Neural cell (in vitro differentiated cells): Measurements from ENCODE around the gene ADAM10. TPM values are rescaled to one million over a fixed set of nuclear protein-coding genes. Genes with fewer than 3 reads are reported as not detected.

Experiments
- H2AFZ ChIP-seq: fragments of 200-600, 300-800 bp; sonication (generic), shearing (Covaris generic); 2 replicates; pipeline ENCODE4 v1.6.0; 2014; ENCODE audit warnings: low read depth, mild to moderate bottlenecking, antibody characterized with exemption, low read length, moderate library complexity
- H3F3A ChIP-seq: fragments of 200-600 bp; shearing (Covaris generic); 2 replicates; pipeline ENCODE4 v1.6.1; 2016; ENCODE audit warnings: mild to moderate bottlenecking, moderate library complexity, mixed read lengths, antibody characterized with exemption, low read length; ENCODE audit not compliant: insufficient read depth, poor library complexity, severe bottlenecking
- H3K27ac ChIP-seq: fragments of 200-600, 300-800 bp; sonication (generic), shearing (Covaris generic); 2 replicates; pipeline ENCODE4 v1.5.1; 2014; ENCODE audit warnings: mild to moderate bottlenecking, low read length, moderate library complexity
- H3K27me3 ChIP-seq: fragments of 300-800, 200-600 bp; sonication (generic), shearing (Covaris generic); 2 replicates; pipeline ENCODE4 v1.6.0; 2014; ENCODE audit warnings: mild to moderate bottlenecking, low read depth, low read length, moderate library complexity; ENCODE audit not compliant: insufficient read depth
- H3K36me3 ChIP-seq: fragments of 300-800, 200-600 bp; sonication (generic), shearing (Covaris generic); 2 replicates; pipeline ENCODE4 v1.5.1; 2014; ENCODE audit warnings: mild to moderate bottlenecking, antibody characterized with exemption, low read length, moderate library complexity; ENCODE audit not compliant: insufficient read depth
- H3K4me2 ChIP-seq: fragments of 300-800, 200-600 bp; sonication (generic), shearing (Covaris generic); 2 replicates; pipeline ENCODE4 v1.6.0; 2014; ENCODE audit warnings: mild to moderate bottlenecking, low read length
- H3K4me3 ChIP-seq: fragments of 300-800, 200-600 bp; sonication (generic), shearing (Covaris generic); 2 replicates; pipeline ENCODE4 v1.5.1; 2014; ENCODE audit warnings: mild to moderate bottlenecking, low read length, moderate library complexity
- H3K79me2 ChIP-seq: fragments of 200-600 bp; shearing (Covaris generic); replicated peaks from 2 replicates; pipeline ENCODE4 v1.6.0; 2014; ENCODE audit warnings: mild to moderate bottlenecking, low read length, moderate library complexity; ENCODE audit not compliant: insufficient read depth
- H3K9ac ChIP-seq: fragments of 300-800, 200-600 bp; sonication (generic), shearing (Covaris generic); 2 replicates; pipeline ENCODE4 v1.6.1; 2016; ENCODE audit warnings: mild to moderate bottlenecking, low read length, mixed read lengths
- H3K9me2 ChIP-seq: fragments of 200-600 bp; shearing (Covaris generic); 2 replicates; pipeline ENCODE4 v1.6.1; 2016; ENCODE audit warnings: mild to moderate bottlenecking, low read length, mixed read lengths; ENCODE audit not compliant: insufficient read depth
- H3K9me3 ChIP-seq: fragments of 200-600, 300-800 bp; sonication (generic), shearing (Covaris generic); 2 replicates; pipeline ENCODE4 v1.6.1; 2016; ENCODE audit warnings: mild to moderate bottlenecking, mixed run types, low read length, moderate library complexity, mixed read lengths
- H4K20me1 ChIP-seq: fragments of 200-600 bp; shearing (Covaris generic); 2 replicates; pipeline ENCODE4 v1.6.1; 2016; ENCODE audit warnings: mild to moderate bottlenecking, mixed run types; ENCODE audit not compliant: insufficient read depth
- EP300 ChIP-seq: fragments of 450-650 bp; conservative IDR thresholded peaks from 2 replicates; pipeline ENCODE4 v1.6.1; 2014; ENCODE audit warnings: antibody characterized with exemption, mild to moderate bottlenecking, moderate library complexity; ENCODE audit not compliant: poor library complexity, severe bottlenecking
- EZH2 ChIP-seq: fragments of 200-600, 300-800 bp; shearing (Covaris generic), sonication (generic); IDR thresholded peaks from 2 replicates; pipeline ENCODE4 v1.6.1; 2014; ENCODE audit warnings: antibody characterized with exemption, low read length, borderline replicate concordance, mild to moderate bottlenecking; ENCODE audit not compliant: insufficient read depth, poor library complexity, severe bottlenecking
- MXI1 ChIP-seq: fragments of 450-650 bp; conservative IDR thresholded peaks from 2 replicates; pipeline ENCODE4 v1.6.1; 2014; ENCODE audit warnings: antibody characterized with exemption, mild to moderate bottlenecking; ENCODE audit not compliant: poor library complexity, severe bottlenecking
- POLR2AphosphoS5 ChIP-seq: IDR thresholded peaks from 2 replicates; pipeline ENCODE4 v1.6.1; 2012
- SMC3 ChIP-seq: fragments of 450-650 bp; conservative IDR thresholded peaks from 2 replicates; pipeline ENCODE4 v1.6.1; 2014; ENCODE audit warnings: antibody characterized with exemption, mild to moderate bottlenecking, moderate library complexity; ENCODE audit not compliant: poor library complexity
- TAF1 ChIP-seq: IDR thresholded peaks from 2 replicates; pipeline ENCODE4 v1.6.1; 2012; ENCODE audit warnings: low read depth
- polyA plus RNA-seq: library from polyadenylated mRNA; depleted of rRNA; stranded (reverse); fragments of >200 nt; gene quantifications from 2 replicates; pipeline ENCODE4 v1.2.3, GENCODE V29; 2014
- TF ChIP-seq, protein P1 (sequence below): fragments of 450-650 bp; IDR thresholded peaks from 2 replicates; pipeline ENCODE4 v1.5.1; 2014; ENCODE audit warnings: antibody characterized with exemption, mild to moderate bottlenecking, moderate library complexity; ENCODE audit not compliant: poor library complexity, severe bottlenecking

Gene ADAM10
- polyA plus RNA-seq, 1 donor from 2014 or later: 66.3 TPM

DNA sequence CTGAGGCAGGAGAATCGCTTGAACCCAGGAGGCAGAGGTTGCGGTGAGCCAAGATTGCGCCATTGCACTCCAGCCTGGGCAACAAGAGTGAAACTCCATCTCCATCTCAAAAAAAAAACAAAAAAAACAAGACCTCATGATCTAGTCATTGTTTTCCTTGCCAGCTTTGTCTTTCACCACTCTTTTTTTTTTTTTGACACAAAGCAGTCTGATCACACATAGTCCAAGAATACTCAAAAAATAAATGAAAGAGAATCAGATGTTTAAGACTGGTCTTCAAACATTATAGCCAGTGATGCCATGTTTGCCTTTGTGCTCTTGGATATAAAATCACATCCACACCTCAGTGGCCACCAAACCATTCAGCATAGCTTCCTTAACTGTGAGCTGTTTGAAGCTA, 5.8 kb upstream of the ADAM10 start:
- no peaks in the 10 kb centered on the region for H3F3A ChIP-seq
- no peak overlapping the region for H3K27ac ChIP-seq
- no peak overlapping the region for H3K4me2 ChIP-seq
- no peaks in the 10 kb centered on the region for H3K36me3 ChIP-seq
- no peak overlapping the region for H3K9ac ChIP-seq
- H4K20me1 ChIP-seq: no peaks in the 10 kb centered on the region
- H3K79me2 ChIP-seq: no peaks in the 10 kb centered on the region
- no peaks in the 10 kb centered on the region for H3K9me2 ChIP-seq
- no peaks in the 10 kb centered on the region for H3K27me3 ChIP-seq
- no peak overlapping the region for H2AFZ ChIP-seq
- TF ChIP-seq MXI1: no peak
- no peak for TF ChIP-seq TAF1
- no peak for TF ChIP-seq POLR2AphosphoS5
- no peak for TF ChIP-seq SMC3
- no peak overlapping the region for H3K4me3 ChIP-seq
- no peaks in the 10 kb centered on the region for H3K9me3 ChIP-seq

DNA sequence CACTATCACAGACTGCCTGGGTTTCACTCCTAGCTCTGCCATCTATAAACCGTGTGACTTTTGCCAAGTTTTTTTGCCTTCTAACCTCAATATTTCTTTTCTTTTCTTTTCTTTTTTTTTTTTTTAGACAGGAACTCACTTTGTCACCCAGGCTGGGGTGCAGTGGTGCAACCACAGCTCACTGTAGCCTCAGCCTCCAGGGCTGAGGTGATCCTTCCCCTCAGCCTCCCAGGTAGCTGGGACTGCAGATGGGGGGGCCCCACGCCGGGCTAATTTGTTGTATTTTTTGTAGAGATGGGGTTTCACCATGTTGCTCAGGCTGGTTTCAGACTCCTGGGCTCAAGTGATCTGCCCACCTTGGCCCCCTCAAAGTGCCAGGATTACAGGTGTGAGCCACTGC, 3.2 kb upstream of the ADAM10 start:
- TF ChIP-seq TAF1 (no peak), POLR2AphosphoS5 (no peak), EP300 (no peak)
- Histone ChIP-seq H3K9ac (no peak overlapping the region), H3K27me3 (no peaks in the 10 kb centered on the region), H4K20me1 (no peaks in the 10 kb centered on the region), H3K4me2 (no peak overlapping the region), H3K27ac (no peak overlapping the region), H3K79me2 (peaks cover 10% of the 10 kb centered on the region), H3K9me2 (no peaks in the 10 kb centered on the region), H3F3A (no peaks in the 10 kb centered on the region), H3K4me3 (no peak overlapping the region), H2AFZ (no peak overlapping the region), H3K9me3 (no peaks in the 10 kb centered on the region), H3K36me3 (no peaks in the 10 kb centered on the region)

DNA sequence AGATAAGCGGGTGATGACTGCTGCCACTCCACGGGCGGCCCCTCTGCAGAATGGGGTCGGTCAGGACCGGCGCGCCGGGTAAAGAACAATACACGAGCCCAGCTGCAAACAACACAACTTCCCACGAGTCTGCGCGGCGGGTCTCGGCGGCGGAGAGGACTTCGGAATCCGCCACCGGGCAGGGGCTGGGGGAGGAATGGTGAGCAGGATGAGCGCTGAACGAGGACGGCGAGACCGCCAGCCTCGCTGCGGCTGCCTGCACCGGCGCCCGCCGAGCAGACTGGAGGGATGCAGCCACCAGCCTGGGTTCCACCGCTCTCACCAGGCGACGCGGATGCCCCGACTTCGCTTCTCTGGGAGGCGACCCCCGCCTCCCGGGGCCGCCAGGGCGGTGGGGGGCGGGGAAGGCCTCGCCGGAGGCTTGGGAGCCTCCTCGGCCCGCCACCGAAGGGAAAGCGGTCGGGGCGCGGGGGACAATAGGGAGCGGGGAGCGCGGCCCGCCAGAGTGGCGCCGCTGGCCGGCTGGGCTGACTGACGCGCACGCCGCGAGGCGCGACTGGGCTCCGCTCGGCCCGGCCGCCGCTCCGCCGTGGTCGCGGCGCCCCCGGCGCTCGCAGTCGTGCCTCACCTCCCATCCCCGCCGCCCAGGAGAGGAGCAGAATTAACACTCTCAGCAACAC, 515 bp downstream of the ADAM10 start:
- H3K4me2 ChIP-seq: peak overlapping the region; percentile 79
- H3K27me3 ChIP-seq: no peaks in the 10 kb centered on the region
- H3K36me3 ChIP-seq: no peaks in the 10 kb centered on the region
- H3F3A ChIP-seq: no peaks in the 10 kb centered on the region
- no peaks in the 10 kb centered on the region for H3K9me3 ChIP-seq
- H3K9ac ChIP-seq: peak overlapping the region; percentile 89
- peak overlapping the region; percentile 83 for H2AFZ ChIP-seq
- H3K4me3 ChIP-seq: peak overlapping the region; percentile 90
- peak overlapping the region; percentile 94 for H3K27ac ChIP-seq
- peaks cover 47% of the 10 kb centered on the region for H3K79me2 ChIP-seq
- H4K20me1 ChIP-seq: no peaks in the 10 kb centered on the region
- no peaks in the 10 kb centered on the region for H3K9me2 ChIP-seq
- no peak for TF ChIP-seq EP300
- peak; percentile 66 for TF ChIP-seq MXI1
- TF ChIP-seq, protein P1, sequence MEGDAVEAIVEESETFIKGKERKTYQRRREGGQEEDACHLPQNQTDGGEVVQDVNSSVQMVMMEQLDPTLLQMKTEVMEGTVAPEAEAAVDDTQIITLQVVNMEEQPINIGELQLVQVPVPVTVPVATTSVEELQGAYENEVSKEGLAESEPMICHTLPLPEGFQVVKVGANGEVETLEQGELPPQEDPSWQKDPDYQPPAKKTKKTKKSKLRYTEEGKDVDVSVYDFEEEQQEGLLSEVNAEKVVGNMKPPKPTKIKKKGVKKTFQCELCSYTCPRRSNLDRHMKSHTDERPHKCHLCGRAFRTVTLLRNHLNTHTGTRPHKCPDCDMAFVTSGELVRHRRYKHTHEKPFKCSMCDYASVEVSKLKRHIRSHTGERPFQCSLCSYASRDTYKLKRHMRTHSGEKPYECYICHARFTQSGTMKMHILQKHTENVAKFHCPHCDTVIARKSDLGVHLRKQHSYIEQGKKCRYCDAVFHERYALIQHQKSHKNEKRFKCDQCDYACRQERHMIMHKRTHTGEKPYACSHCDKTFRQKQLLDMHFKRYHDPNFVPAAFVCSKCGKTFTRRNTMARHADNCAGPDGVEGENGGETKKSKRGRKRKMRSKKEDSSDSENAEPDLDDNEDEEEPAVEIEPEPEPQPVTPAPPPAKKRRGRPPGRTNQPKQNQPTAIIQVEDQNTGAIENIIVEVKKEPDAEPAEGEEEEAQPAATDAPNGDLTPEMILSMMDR: peak; percentile 29
- TF ChIP-seq EZH2: no peak
